HEK293 (cell line): Measurements from ENCODE around the gene SORBS2.
"Not testable (repeated sequence)": the region's sequence is repeated elsewhere in the genome, so short reads cannot be mapped to it uniquely, and the experiment has no call there.

Experiments used
- CTCF ChIA-PET: fragments of 350-600 bp; formaldehyde crosslinking; extraction: SDS; loops from one replicate; lab custom pipeline; 2021; ENCODE audit warnings: antibody characterized with exemption; lab: Yijun Ruan, JAX
- POLR2A ChIA-PET: fragments of 300-600 bp; formaldehyde crosslinking; extraction: SDS; loops from one replicate; lab custom pipeline; 2020; ENCODE audit warnings: antibody characterized with exemption, inconsistent platforms; lab: Yijun Ruan, JAX
- H3K27ac ChIP-seq: fragments of 200-500 bp; sonication (Bioruptor generic); 2 replicates; pipeline ENCODE4 v1.5.1; 2014; ENCODE audit warnings: low read depth, low read length, control low read depth, inconsistent platforms; ENCODE audit errors: extremely low read depth
- H3K36me3 ChIP-seq, 2 experiments: fragments of 200-500 bp in 1 of 2; sonication (Bioruptor generic) in 1 of 2; 1 replicate in 1 of 2; 2 replicates in 1 of 2; pipeline ENCODE4 v1.5.1; 2014 to 2017; ENCODE audit warnings: inconsistent platforms in 2 of 2, low read length in 2 of 2; ENCODE audit not compliant: control insufficient read depth in 2 of 2, insufficient read depth in 1 of 2
- H3K4me1 ChIP-seq: fragments of 200-500 bp; sonication (Bioruptor generic); 2 replicates; pipeline ENCODE4 v1.5.1; 2014; ENCODE audit warnings: mild to moderate bottlenecking, low read length, inconsistent platforms; ENCODE audit not compliant: control insufficient read depth, insufficient read depth
- H3K4me3 ChIP-seq: 2 replicates; pipeline ENCODE4 v1.5.1; 2011; ENCODE audit warnings: low read depth, mild to moderate bottlenecking, control low read depth, low read length, moderate library complexity
- H3K9me3 ChIP-seq: fragments of 200-500 bp; sonication (Bioruptor generic); 2 replicates; pipeline ENCODE4 v1.5.1; 2014; ENCODE audit warnings: low read depth, low read length, inconsistent platforms; ENCODE audit not compliant: control insufficient read depth, insufficient read depth
- GLI2 ChIP-seq: fragments of 450-650 bp; formaldehyde crosslinking; IDR thresholded peaks from 2 replicates; pipeline ENCODE4; 2017; ENCODE audit warnings: missing biosample characterization, missing genetic modification characterization, low read depth, borderline replicate concordance
- HIC1 ChIP-seq: fragments of 450-650 bp; formaldehyde crosslinking; IDR thresholded peaks from 2 replicates; pipeline ENCODE4 v1.5.1; 2016; ENCODE audit warnings: missing biosample characterization, missing genetic modification characterization
- KLF10 ChIP-seq: fragments of 450-650 bp; IDR thresholded peaks from 2 replicates; pipeline ENCODE4 v1.5.1; 2018; ENCODE audit warnings: missing biosample characterization, mild to moderate bottlenecking, missing genetic modification characterization
- KLF16 ChIP-seq: fragments of 450-650 bp; formaldehyde crosslinking; IDR thresholded peaks from 2 replicates; pipeline ENCODE4 v1.5.1; 2017; ENCODE audit warnings: missing biosample characterization, missing genetic modification characterization
- KLF17 ChIP-seq: fragments of 450-650 bp; formaldehyde crosslinking; IDR thresholded peaks from 2 replicates; pipeline ENCODE4 v1.5.1; 2016; ENCODE audit warnings: missing biosample characterization, missing genetic modification characterization
- ZFP41 ChIP-seq: fragments of 450-650 bp; formaldehyde crosslinking; IDR thresholded peaks from 2 replicates; pipeline ENCODE4 v1.5.1; 2016; ENCODE audit warnings: missing biosample characterization, missing genetic modification characterization, borderline replicate concordance
- ZNF132 ChIP-seq: fragments of 450-650 bp; formaldehyde crosslinking; IDR thresholded peaks from 2 replicates; pipeline ENCODE4 v1.5.1; 2017; ENCODE audit warnings: missing biosample characterization, missing genetic modification characterization, borderline replicate concordance
- ZNF133 ChIP-seq: fragments of 450-650 bp; formaldehyde crosslinking; IDR thresholded peaks from 2 replicates; pipeline ENCODE4 v1.5.1; 2016; ENCODE audit warnings: missing biosample characterization, missing genetic modification characterization
- ZNF184 ChIP-seq: fragments of 450-650 bp; IDR thresholded peaks from 2 replicates; pipeline ENCODE4 v1.5.1; 2018; ENCODE audit warnings: missing biosample characterization, mild to moderate bottlenecking, missing genetic modification characterization
- ZNF280D ChIP-seq: fragments of 450-650 bp; formaldehyde crosslinking; IDR thresholded peaks from 2 replicates; pipeline ENCODE4 v1.5.1; 2016; ENCODE audit warnings: missing biosample characterization, missing genetic modification characterization
- ZNF350 ChIP-seq: fragments of 450-650 bp; formaldehyde crosslinking; IDR thresholded peaks from 2 replicates; pipeline ENCODE4 v1.5.0; 2017; ENCODE audit warnings: missing biosample characterization, mild to moderate bottlenecking, missing genetic modification characterization
- ZNF366 ChIP-seq: fragments of 450-650 bp; formaldehyde crosslinking; conservative IDR thresholded peaks from 2 replicates; pipeline ENCODE4 v1.5.1; 2016; ENCODE audit warnings: missing biosample characterization, missing genetic modification characterization
- ZNF416 ChIP-seq: fragments of 450-650 bp; formaldehyde crosslinking; IDR thresholded peaks from 2 replicates; pipeline ENCODE4 v1.5.1; 2016; ENCODE audit warnings: missing biosample characterization, missing genetic modification characterization
- ZNF529 ChIP-seq: fragments of 450-650 bp; formaldehyde crosslinking; IDR thresholded peaks from 2 replicates; pipeline ENCODE4 v1.5.1; 2017; ENCODE audit warnings: missing genetic modification characterization, missing biosample characterization; ENCODE audit not compliant: insufficient replicate concordance
- ZNF560 ChIP-seq: fragments of 450-650 bp; formaldehyde crosslinking; IDR thresholded peaks from 2 replicates; pipeline ENCODE4 v1.5.1; 2017; ENCODE audit warnings: missing biosample characterization, missing genetic modification characterization, borderline replicate concordance
- ZNF624 ChIP-seq: fragments of 450-650 bp; formaldehyde crosslinking; IDR thresholded peaks from 2 replicates; pipeline ENCODE4 v1.5.1; 2017; ENCODE audit warnings: missing biosample characterization, missing genetic modification characterization
- ZNF654 ChIP-seq: fragments of 450-650 bp; formaldehyde crosslinking; IDR thresholded peaks from 2 replicates; pipeline ENCODE4 v1.5.1; 2016; ENCODE audit warnings: low read depth, missing biosample characterization, missing genetic modification characterization
- ZNF830 ChIP-seq: fragments of 450-650 bp; IDR thresholded peaks from 2 replicates; pipeline ENCODE4 v1.5.0; 2018; ENCODE audit warnings: missing biosample characterization, missing genetic modification characterization, low read depth, mild to moderate bottlenecking, moderate library complexity

SORBS2 gene

GRCh38 chr4:185716141-185716551 lies 95.8 kb downstream of the SORBS2 start (continued):
- no peak for TF ChIP-seq ZNF416 (tag by site-specific recombination)

GRCh38 chr4:185714524-185714923 lies 97.5 kb downstream of the SORBS2 start:
- CTCF ChIA-PET, POLR2A ChIA-PET, H3K9me3 ChIP-seq, H3K4me1 ChIP-seq, H3K4me3 ChIP-seq, H3K36me3 ChIP-seq, H3K27ac ChIP-seq: not testable (repeated sequence)

- Histone ChIP-seq H3K9me3 (no peaks in the 10 kb centered on the region), H3K27ac (no peak overlapping the region), H3K4me1 (no peaks in the 10 kb centered on the region), H3K4me3 (no peak overlapping the region)
- POLR2A ChIA-PET: no interaction called here
- TF ChIP-seq HIC1 (tag by site-specific recombination): no peak
- no peak for TF ChIP-seq ZNF132 (tag by site-specific recombination)
- no peak for TF ChIP-seq GLI2
- TF ChIP-seq ZNF529 (tag by site-specific recombination): no peak
- no peak for TF ChIP-seq ZNF830 (tag by site-specific recombination)
- TF ChIP-seq ZFP41 (tag by site-specific recombination): no peak
- TF ChIP-seq KLF17 (tag by site-specific recombination): no peak
- TF ChIP-seq ZNF654 (tag by site-specific recombination): no peak
- TF ChIP-seq ZNF560 (tag by site-specific recombination): no peak
- TF ChIP-seq ZNF350 (tag by site-specific recombination): no peak
- no peak for TF ChIP-seq ZNF133 (tag by site-specific recombination)
- TF ChIP-seq KLF16: no peak
- TF ChIP-seq KLF10 (tag by site-specific recombination): no peak
- no peak for TF ChIP-seq ZNF280D
- no peak for TF ChIP-seq ZNF184 (tag by site-specific recombination)
- no peak for TF ChIP-seq ZNF366
- TF ChIP-seq ZNF624: no peak
- TF ChIP-seq, all 188 proteins: peak for 0
- H3K36me3 ChIP-seq: no peaks in the 10 kb centered on the region
- CTCF ChIA-PET: no interaction called here
Observed at GRCh38 chr4:185713731-185714130, 98.3 kb downstream of the SORBS2 start.
